Neural cell (in vitro differentiated cells): ENCODE measurements around the gene MBD3. TPM values are rescaled to one million over a fixed set of nuclear protein-coding genes. Genes with fewer than 3 reads are reported as not detected.

ENCODE experiments used
- H2AFZ ChIP-seq: fragments of 200-600, 300-800 bp; sonication (generic), shearing (Covaris generic); 2 replicates; pipeline ENCODE4 v1.6.0; 2014; ENCODE audit warnings: low read depth, mild to moderate bottlenecking, antibody characterized with exemption, low read length, moderate library complexity
- H3F3A ChIP-seq: fragments of 200-600 bp; shearing (Covaris generic); 2 replicates; pipeline ENCODE4 v1.6.1; 2016; ENCODE audit warnings: mild to moderate bottlenecking, moderate library complexity, mixed read lengths, antibody characterized with exemption, low read length; ENCODE audit not compliant: insufficient read depth, poor library complexity, severe bottlenecking
- H3K27ac ChIP-seq: fragments of 200-600, 300-800 bp; sonication (generic), shearing (Covaris generic); 2 replicates; pipeline ENCODE4 v1.5.1; 2014; ENCODE audit warnings: mild to moderate bottlenecking, low read length, moderate library complexity
- H3K27me3 ChIP-seq: fragments of 300-800, 200-600 bp; sonication (generic), shearing (Covaris generic); 2 replicates; pipeline ENCODE4 v1.6.0; 2014; ENCODE audit warnings: mild to moderate bottlenecking, low read depth, low read length, moderate library complexity; ENCODE audit not compliant: insufficient read depth
- H3K36me3 ChIP-seq: fragments of 300-800, 200-600 bp; sonication (generic), shearing (Covaris generic); 2 replicates; pipeline ENCODE4 v1.5.1; 2014; ENCODE audit warnings: mild to moderate bottlenecking, antibody characterized with exemption, low read length, moderate library complexity; ENCODE audit not compliant: insufficient read depth
- H3K4me2 ChIP-seq: fragments of 300-800, 200-600 bp; sonication (generic), shearing (Covaris generic); 2 replicates; pipeline ENCODE4 v1.6.0; 2014; ENCODE audit warnings: mild to moderate bottlenecking, low read length
- H3K4me3 ChIP-seq: fragments of 300-800, 200-600 bp; sonication (generic), shearing (Covaris generic); 2 replicates; pipeline ENCODE4 v1.5.1; 2014; ENCODE audit warnings: mild to moderate bottlenecking, low read length, moderate library complexity
- H3K79me2 ChIP-seq: fragments of 200-600 bp; shearing (Covaris generic); replicated peaks from 2 replicates; pipeline ENCODE4 v1.6.0; 2014; ENCODE audit warnings: mild to moderate bottlenecking, low read length, moderate library complexity; ENCODE audit not compliant: insufficient read depth
- H3K9ac ChIP-seq: fragments of 300-800, 200-600 bp; sonication (generic), shearing (Covaris generic); 2 replicates; pipeline ENCODE4 v1.6.1; 2016; ENCODE audit warnings: mild to moderate bottlenecking, low read length, mixed read lengths
- H3K9me2 ChIP-seq: fragments of 200-600 bp; shearing (Covaris generic); 2 replicates; pipeline ENCODE4 v1.6.1; 2016; ENCODE audit warnings: mild to moderate bottlenecking, low read length, mixed read lengths; ENCODE audit not compliant: insufficient read depth
- H3K9me3 ChIP-seq: fragments of 200-600, 300-800 bp; sonication (generic), shearing (Covaris generic); 2 replicates; pipeline ENCODE4 v1.6.1; 2016; ENCODE audit warnings: mild to moderate bottlenecking, mixed run types, low read length, moderate library complexity, mixed read lengths
- H4K20me1 ChIP-seq: fragments of 200-600 bp; shearing (Covaris generic); 2 replicates; pipeline ENCODE4 v1.6.1; 2016; ENCODE audit warnings: mild to moderate bottlenecking, mixed run types; ENCODE audit not compliant: insufficient read depth
- EP300 ChIP-seq: fragments of 450-650 bp; conservative IDR thresholded peaks from 2 replicates; pipeline ENCODE4 v1.6.1; 2014; ENCODE audit warnings: antibody characterized with exemption, mild to moderate bottlenecking, moderate library complexity; ENCODE audit not compliant: poor library complexity, severe bottlenecking
- EZH2 ChIP-seq: fragments of 200-600, 300-800 bp; shearing (Covaris generic), sonication (generic); IDR thresholded peaks from 2 replicates; pipeline ENCODE4 v1.6.1; 2014; ENCODE audit warnings: antibody characterized with exemption, low read length, borderline replicate concordance, mild to moderate bottlenecking; ENCODE audit not compliant: insufficient read depth, poor library complexity, severe bottlenecking
- MXI1 ChIP-seq: fragments of 450-650 bp; conservative IDR thresholded peaks from 2 replicates; pipeline ENCODE4 v1.6.1; 2014; ENCODE audit warnings: antibody characterized with exemption, mild to moderate bottlenecking; ENCODE audit not compliant: poor library complexity, severe bottlenecking
- POLR2AphosphoS5 ChIP-seq: IDR thresholded peaks from 2 replicates; pipeline ENCODE4 v1.6.1; 2012
- RAD21 ChIP-seq: fragments of 450-650 bp; conservative IDR thresholded peaks from 2 replicates; pipeline ENCODE4 v1.6.1; 2014; ENCODE audit warnings: antibody characterized with exemption, mild to moderate bottlenecking, moderate library complexity
- SMC3 ChIP-seq: fragments of 450-650 bp; conservative IDR thresholded peaks from 2 replicates; pipeline ENCODE4 v1.6.1; 2014; ENCODE audit warnings: antibody characterized with exemption, mild to moderate bottlenecking, moderate library complexity; ENCODE audit not compliant: poor library complexity
- TAF1 ChIP-seq: IDR thresholded peaks from 2 replicates; pipeline ENCODE4 v1.6.1; 2012; ENCODE audit warnings: low read depth
- polyA plus RNA-seq: library from polyadenylated mRNA; depleted of rRNA; stranded (reverse); fragments of >200 nt; gene quantifications from 2 replicates; pipeline ENCODE4 v1.2.3, GENCODE V29; 2014
- TF ChIP-seq, protein P1 (sequence below): fragments of 450-650 bp; IDR thresholded peaks from 2 replicates; pipeline ENCODE4 v1.5.1; 2014; ENCODE audit warnings: antibody characterized with exemption, mild to moderate bottlenecking, moderate library complexity; ENCODE audit not compliant: poor library complexity, severe bottlenecking
- TF ChIP-seq, protein P2 (sequence below): IDR thresholded peaks from 2 replicates; pipeline ENCODE4 v1.6.1; 2012; ENCODE audit warnings: borderline replicate concordance

Gene MBD3
- polyA plus RNA-seq, 1 donor from 2014 or later, result 80.1 TPM

DNA sequence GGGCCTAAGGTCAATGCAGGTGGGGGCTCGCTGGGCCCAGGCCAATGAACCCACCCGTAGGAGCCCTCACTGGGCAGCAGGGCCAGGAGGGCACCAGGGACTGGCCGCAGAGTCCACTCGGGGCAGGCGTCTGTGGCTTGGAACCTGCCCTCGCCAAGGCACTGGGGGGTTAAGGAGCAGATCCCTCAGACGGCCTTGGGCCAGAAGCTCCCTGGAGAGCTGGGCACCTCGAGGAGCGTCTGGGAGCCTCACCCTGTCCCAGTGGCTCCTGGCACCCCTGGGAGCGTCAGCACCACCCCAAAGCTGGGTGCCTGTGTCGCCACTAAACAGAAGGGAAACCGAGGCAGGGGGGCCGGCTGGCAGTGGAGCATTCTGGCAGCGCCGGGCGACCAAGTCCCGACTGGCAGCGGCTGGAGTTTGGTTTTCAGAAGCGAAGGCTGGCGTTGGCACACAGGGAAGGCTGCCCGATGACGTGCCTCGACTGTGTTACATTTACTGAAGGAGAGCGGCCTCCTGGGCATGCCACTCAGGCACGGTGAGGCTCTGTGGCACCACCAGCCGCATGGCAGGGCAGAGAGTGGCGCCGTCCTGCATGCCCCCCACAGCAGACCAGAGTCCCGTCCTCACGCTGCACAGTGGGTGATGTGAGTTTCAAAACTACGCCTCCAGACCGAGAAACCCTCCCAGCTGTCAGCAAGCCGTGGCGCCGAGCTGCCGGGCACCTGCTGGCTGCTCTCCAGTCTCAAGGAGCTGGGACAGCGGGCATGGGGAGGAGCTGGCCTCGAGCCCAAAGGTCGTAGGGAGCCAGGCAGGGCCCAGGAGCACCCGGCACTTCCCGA, 15.4 kb downstream of the MBD3 start:
- Histone ChIP-seq H3K36me3 (peaks cover 7% of the 10 kb centered on the region), H3K27me3 (no peaks in the 10 kb centered on the region), H3K4me3 (no peak overlapping the region), H3K9ac (no peak overlapping the region), H3K4me2 (no peak overlapping the region), H4K20me1 (no peaks in the 10 kb centered on the region), H3K27ac (no peak overlapping the region), H3K9me3 (no peaks in the 10 kb centered on the region), H3K9me2 (no peaks in the 10 kb centered on the region), H2AFZ (no peak overlapping the region), H3F3A (no peaks in the 10 kb centered on the region), H3K79me2 (no peaks in the 10 kb centered on the region)
- TF ChIP-seq SMC3, result no peak
- no peak for TF ChIP-seq MXI1
- no peak for TF ChIP-seq TAF1
- TF ChIP-seq EP300, result no peak
- TF ChIP-seq POLR2AphosphoS5, result no peak

DNA sequence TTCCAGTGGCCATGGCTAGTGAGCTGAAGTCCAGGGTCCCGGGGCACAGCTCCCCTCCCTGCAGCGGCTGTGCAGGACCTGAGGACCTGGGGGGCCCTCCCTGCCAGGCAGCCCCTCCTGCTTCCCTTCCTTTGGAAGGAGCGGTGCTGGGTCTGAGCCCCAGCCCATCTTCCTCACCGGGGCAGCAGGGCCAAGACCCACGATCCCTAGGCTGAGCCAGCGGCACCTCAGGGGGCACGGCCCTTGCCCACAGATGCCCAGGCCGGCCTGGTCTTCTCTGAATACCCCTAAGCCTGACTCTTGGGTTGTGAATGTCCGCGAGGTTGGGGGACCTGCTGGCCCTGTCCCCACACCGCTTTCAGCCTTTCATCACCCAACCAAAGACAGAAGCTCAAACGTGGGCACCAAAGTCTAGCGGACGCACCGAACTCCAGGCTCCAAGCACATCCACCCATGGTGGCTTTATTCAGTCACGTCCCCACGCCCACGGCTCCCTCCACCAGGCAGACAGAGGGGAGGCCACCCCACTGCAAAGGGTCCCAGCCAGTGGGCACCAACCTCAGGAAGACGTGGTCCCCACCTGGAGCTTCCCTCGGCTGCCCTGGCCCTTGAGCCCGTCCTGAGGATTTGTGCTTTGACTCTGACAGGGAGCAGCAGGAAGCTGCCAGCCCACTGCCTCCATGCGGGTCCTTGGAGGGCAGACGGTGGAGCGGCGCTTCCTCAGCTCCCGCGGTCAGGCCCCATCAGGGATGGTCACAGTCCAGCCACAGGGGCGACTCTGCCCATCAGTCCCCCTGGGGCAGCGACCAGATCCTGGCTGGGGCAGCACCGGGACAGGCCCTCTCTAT, 16.2 kb downstream of the MBD3 start:
- Histone ChIP-seq H3K27me3 (no peaks in the 10 kb centered on the region), H3K9ac (no peak overlapping the region), H3K4me3 (no peak overlapping the region), H3K9me3 (no peaks in the 10 kb centered on the region), H3K27ac (no peak overlapping the region), H4K20me1 (no peaks in the 10 kb centered on the region), H3K79me2 (no peaks in the 10 kb centered on the region), H2AFZ (no peak overlapping the region), H3K4me2 (no peak overlapping the region), H3F3A (no peaks in the 10 kb centered on the region), H3K9me2 (no peaks in the 10 kb centered on the region), H3K36me3 (peaks cover 7% of the 10 kb centered on the region)
- no peak for TF ChIP-seq EZH2
- TF ChIP-seq EP300, result no peak
- TF ChIP-seq, protein P1, sequence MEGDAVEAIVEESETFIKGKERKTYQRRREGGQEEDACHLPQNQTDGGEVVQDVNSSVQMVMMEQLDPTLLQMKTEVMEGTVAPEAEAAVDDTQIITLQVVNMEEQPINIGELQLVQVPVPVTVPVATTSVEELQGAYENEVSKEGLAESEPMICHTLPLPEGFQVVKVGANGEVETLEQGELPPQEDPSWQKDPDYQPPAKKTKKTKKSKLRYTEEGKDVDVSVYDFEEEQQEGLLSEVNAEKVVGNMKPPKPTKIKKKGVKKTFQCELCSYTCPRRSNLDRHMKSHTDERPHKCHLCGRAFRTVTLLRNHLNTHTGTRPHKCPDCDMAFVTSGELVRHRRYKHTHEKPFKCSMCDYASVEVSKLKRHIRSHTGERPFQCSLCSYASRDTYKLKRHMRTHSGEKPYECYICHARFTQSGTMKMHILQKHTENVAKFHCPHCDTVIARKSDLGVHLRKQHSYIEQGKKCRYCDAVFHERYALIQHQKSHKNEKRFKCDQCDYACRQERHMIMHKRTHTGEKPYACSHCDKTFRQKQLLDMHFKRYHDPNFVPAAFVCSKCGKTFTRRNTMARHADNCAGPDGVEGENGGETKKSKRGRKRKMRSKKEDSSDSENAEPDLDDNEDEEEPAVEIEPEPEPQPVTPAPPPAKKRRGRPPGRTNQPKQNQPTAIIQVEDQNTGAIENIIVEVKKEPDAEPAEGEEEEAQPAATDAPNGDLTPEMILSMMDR, result no peak
- no peak for TF ChIP-seq SMC3
- TF ChIP-seq POLR2AphosphoS5, result no peak
- no peak for TF ChIP-seq RAD21
- TF ChIP-seq, protein P2, sequence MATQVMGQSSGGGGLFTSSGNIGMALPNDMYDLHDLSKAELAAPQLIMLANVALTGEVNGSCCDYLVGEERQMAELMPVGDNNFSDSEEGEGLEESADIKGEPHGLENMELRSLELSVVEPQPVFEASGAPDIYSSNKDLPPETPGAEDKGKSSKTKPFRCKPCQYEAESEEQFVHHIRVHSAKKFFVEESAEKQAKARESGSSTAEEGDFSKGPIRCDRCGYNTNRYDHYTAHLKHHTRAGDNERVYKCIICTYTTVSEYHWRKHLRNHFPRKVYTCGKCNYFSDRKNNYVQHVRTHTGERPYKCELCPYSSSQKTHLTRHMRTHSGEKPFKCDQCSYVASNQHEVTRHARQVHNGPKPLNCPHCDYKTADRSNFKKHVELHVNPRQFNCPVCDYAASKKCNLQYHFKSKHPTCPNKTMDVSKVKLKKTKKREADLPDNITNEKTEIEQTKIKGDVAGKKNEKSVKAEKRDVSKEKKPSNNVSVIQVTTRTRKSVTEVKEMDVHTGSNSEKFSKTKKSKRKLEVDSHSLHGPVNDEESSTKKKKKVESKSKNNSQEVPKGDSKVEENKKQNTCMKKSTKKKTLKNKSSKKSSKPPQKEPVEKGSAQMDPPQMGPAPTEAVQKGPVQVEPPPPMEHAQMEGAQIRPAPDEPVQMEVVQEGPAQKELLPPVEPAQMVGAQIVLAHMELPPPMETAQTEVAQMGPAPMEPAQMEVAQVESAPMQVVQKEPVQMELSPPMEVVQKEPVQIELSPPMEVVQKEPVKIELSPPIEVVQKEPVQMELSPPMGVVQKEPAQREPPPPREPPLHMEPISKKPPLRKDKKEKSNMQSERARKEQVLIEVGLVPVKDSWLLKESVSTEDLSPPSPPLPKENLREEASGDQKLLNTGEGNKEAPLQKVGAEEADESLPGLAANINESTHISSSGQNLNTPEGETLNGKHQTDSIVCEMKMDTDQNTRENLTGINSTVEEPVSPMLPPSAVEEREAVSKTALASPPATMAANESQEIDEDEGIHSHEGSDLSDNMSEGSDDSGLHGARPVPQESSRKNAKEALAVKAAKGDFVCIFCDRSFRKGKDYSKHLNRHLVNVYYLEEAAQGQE, result no peak
- no peak for TF ChIP-seq TAF1
